ENCODE measurements around the gene SEMA3A. TPM values are rescaled to one million over a fixed set of nuclear protein-coding genes. Genes with fewer than 3 reads are reported as not detected.

The SEMA3A gene
- total RNA-seq, 4 donors from 2014 or later, result 27.8 to 39.0 (median 34.5) TPM

GRCh38 chr7:84209006-84209405 lies 14.4 kb upstream of the SEMA3A start:
- intact Hi-C loops (cut with DNase I), result no loop called here
- Histone ChIP-seq H3K36me3 (no peaks in the 10 kb centered on the region), H3K4me1 (no peaks in the 10 kb centered on the region), H3K27ac (replicated peaks in 1 of 4) (no peak overlapping the region), H3K9me3 (no peaks in the 10 kb centered on the region), H3K27me3 (no peaks in the 10 kb centered on the region), H3K4me3 (no peak overlapping the region)
- TF ChIP-seq POLR2A (IDR thresholded peaks at IDR 0.05; ENCODE audit: low read depth) (no peak), CTCF (IDR thresholded peaks at IDR 0.05) (no peak), POLR2AphosphoS5 (IDR thresholded peaks at IDR 0.05) (no peak), EP300 (IDR thresholded peaks at IDR 0.05) (no peak)
- no peak for DNase-seq (ENCODE audit: extremely low spot score)
- 70% methylated on average over 1 of the region's 1 CpG for WGBS

- no peaks in the 10 kb centered on the region for H3K4me1 ChIP-seq
- no peaks in the 10 kb centered on the region for H3K27me3 ChIP-seq
- intact Hi-C loops (cut with DNase I), result no loop called here
- TF ChIP-seq CTCF (IDR thresholded peaks at IDR 0.05), result no peak
- TF ChIP-seq POLR2A (IDR thresholded peaks at IDR 0.05; ENCODE audit: low read depth), result no peak
- TF ChIP-seq POLR2AphosphoS5 (IDR thresholded peaks at IDR 0.05), result no peak
- no peak for TF ChIP-seq EP300 (IDR thresholded peaks at IDR 0.05)
- H3K9me3 ChIP-seq, result no peaks in the 10 kb centered on the region
- H3K27ac ChIP-seq (replicated peaks in 1 of 4), result no peak overlapping the region
- WGBS, result 91% methylated on average over 2 of the region's 2 CpGs
- H3K36me3 ChIP-seq, result no peaks in the 10 kb centered on the region
- DNase-seq (ENCODE audit: extremely low spot score), result no peak
- no peak overlapping the region for H3K4me3 ChIP-seq
Measured at GRCh38 chr7:84207615-84208014, 13.0 kb upstream of the SEMA3A start.

GRCh38 chr7:84207025-84207424 lies 12.4 kb upstream of the SEMA3A start:
- intact Hi-C loops (cut with DNase I), result no loop called here
- Histone ChIP-seq H3K4me3 (no peak overlapping the region), H3K36me3 (no peaks in the 10 kb centered on the region), H3K4me1 (no peaks in the 10 kb centered on the region), H3K9me3 (no peaks in the 10 kb centered on the region), H3K27ac (replicated peaks in 1 of 4) (no peak overlapping the region), H3K27me3 (no peaks in the 10 kb centered on the region)
- WGBS, result 89% methylated on average over 2 of the region's 2 CpGs
- no peak for DNase-seq (ENCODE audit: extremely low spot score)
- TF ChIP-seq EP300 (IDR thresholded peaks at IDR 0.05) (no peak), CTCF (IDR thresholded peaks at IDR 0.05) (no peak), POLR2A (IDR thresholded peaks at IDR 0.05; ENCODE audit: low read depth) (no peak), POLR2AphosphoS5 (IDR thresholded peaks at IDR 0.05) (no peak)

- intact Hi-C loops (cut with DNase I), result no loop called here
- H3K27ac ChIP-seq (replicated peaks in 1 of 4), result no peak overlapping the region
- 71% methylated on average over 3 of the region's 3 CpGs for WGBS
- no peaks in the 10 kb centered on the region for H3K27me3 ChIP-seq
- no peaks in the 10 kb centered on the region for H3K9me3 ChIP-seq
- TF ChIP-seq EP300 (IDR thresholded peaks at IDR 0.05), result no peak
- H3K4me1 ChIP-seq, result no peaks in the 10 kb centered on the region
- no peak overlapping the region for H3K4me3 ChIP-seq
- no peaks in the 10 kb centered on the region for H3K36me3 ChIP-seq
- no peak for DNase-seq (ENCODE audit: extremely low spot score)
Measured at GRCh38 chr7:84204655-84205054, 10.1 kb upstream of the SEMA3A start.

- 96% methylated on average over 1 of the region's 1 CpG for WGBS
- intact Hi-C loops (cut with DNase I), result no loop called here
- no peak for TF ChIP-seq POLR2A (IDR thresholded peaks at IDR 0.05; ENCODE audit: low read depth)
- TF ChIP-seq EP300 (IDR thresholded peaks at IDR 0.05), result no peak
- no peak for TF ChIP-seq CTCF (IDR thresholded peaks at IDR 0.05)
- TF ChIP-seq POLR2AphosphoS5 (IDR thresholded peaks at IDR 0.05), result no peak
- Histone ChIP-seq H3K36me3 (no peaks in the 10 kb centered on the region), H3K4me1 (peaks cover 0 to 12% (median 2%) of the 10 kb centered on the region in 4 donors), H3K4me3 (no peak overlapping the region), H3K27me3 (no peaks in the 10 kb centered on the region), H3K27ac (replicated peaks in 1 of 4) (no peak overlapping the region), H3K9me3 (no peaks in the 10 kb centered on the region)
- no peak for DNase-seq (ENCODE audit: extremely low spot score)
Measured at GRCh38 chr7:84202855-84203254, 8.3 kb upstream of the SEMA3A start.
